GM12872 (cell line): ENCODE data around the gene PACC1.

Experiments used
- TF ChIP-seq, protein P1 (sequence below): IDR thresholded peaks from 3 replicates; pipeline ENCODE4 v1.5.1; 2011; ENCODE audit warnings: low read depth, mild to moderate bottlenecking, low read length, moderate library complexity; ENCODE audit not compliant: insufficient read depth

The PACC1 gene

DNA sequence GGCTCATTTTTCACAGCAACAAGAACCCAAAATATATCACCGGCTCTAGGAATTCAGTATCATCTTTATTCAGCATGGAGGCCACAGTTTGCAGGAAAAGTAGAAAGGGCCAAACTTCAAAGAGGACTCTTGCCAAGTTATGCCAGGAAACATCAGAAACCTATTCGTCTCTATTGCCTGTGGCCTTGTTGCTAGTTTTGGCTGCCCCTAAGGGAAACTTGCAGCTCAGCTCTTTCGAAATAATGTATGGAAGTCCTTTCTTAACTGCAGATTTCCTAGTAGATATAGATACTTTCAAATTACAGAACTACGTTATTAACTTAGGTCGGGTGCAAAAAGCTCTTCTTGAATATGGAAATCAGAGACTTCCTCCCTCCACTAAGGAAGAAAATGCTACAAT lies 13.8 kb upstream of the PACC1 start:
- TF ChIP-seq, protein P1, sequence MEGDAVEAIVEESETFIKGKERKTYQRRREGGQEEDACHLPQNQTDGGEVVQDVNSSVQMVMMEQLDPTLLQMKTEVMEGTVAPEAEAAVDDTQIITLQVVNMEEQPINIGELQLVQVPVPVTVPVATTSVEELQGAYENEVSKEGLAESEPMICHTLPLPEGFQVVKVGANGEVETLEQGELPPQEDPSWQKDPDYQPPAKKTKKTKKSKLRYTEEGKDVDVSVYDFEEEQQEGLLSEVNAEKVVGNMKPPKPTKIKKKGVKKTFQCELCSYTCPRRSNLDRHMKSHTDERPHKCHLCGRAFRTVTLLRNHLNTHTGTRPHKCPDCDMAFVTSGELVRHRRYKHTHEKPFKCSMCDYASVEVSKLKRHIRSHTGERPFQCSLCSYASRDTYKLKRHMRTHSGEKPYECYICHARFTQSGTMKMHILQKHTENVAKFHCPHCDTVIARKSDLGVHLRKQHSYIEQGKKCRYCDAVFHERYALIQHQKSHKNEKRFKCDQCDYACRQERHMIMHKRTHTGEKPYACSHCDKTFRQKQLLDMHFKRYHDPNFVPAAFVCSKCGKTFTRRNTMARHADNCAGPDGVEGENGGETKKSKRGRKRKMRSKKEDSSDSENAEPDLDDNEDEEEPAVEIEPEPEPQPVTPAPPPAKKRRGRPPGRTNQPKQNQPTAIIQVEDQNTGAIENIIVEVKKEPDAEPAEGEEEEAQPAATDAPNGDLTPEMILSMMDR: no peak

DNA sequence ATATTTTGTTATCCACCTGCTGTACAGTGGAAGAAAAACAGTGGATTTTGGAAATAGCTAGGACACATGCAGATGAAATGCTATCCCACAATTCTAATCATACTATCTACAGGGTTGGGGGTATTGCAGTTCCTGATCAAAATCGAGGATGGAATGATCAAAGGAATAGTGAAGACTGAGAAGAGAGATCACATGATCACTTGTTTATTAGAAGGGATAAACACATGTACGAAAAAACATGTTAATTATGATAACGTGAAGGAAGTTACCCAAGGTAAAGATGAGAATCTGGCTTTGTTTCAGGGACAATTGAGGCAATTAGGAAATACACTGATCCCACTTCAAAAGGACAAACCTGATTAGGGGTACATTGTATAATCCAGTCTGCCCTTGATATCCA lies 9.2 kb upstream of the PACC1 start:
- TF ChIP-seq, protein P1: no peak

DNA sequence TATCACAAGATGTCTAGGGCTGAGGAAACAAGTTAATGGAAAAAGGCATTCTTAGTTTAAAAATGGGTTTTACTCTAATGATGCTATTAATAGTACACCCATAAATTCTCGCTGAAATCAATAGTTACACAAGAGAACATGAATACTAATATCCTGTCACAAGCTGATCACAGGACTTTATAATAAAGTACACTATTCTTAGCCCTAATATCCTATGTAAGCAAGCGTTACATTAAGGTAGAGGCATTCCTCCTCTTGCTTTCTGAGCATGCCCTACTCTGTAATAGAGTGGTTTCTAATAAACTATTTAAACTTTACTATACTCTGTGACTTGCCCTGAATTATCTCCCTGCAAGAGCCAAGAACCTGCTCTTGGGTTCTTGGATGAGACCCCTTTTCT lies 6.5 kb upstream of the PACC1 start:
- TF ChIP-seq, protein P1: no peak

DNA sequence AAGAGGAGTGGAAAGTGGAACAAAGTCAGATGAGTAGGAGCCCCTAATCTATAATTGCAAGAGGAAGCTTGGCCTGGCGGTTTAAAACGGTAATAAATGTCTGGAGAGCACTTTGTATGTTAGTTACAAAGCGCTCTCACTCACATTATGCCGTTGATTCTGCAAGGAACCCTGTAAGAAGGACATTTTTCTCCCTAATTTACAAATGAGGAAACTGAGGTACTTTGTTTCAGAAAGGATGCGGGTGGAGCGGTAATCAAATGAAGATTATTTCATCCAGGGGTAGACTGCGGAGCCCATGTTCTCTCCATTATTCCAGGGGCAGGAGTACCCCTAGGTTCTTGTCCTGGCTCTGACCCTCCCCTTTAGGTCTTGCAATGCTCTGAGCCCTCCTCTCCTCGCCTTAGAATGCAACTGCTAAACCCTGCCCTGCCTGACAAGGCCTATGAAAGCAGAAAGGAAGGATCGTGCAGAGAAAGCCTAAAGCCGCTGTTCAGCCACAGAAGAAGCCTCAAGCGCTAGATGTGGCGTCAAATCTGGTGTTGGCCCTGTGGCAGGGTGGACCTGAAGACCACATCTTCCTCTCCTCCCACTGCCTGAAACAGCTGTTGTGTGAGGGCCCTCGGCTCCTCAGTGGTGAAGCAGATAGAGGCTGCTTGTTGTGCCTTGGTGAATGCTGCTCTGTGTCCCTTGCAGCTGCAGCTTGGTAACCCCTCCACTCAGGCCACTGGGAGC lies 588 bp upstream of the PACC1 start:
- TF ChIP-seq, protein P1: no peak

DNA sequence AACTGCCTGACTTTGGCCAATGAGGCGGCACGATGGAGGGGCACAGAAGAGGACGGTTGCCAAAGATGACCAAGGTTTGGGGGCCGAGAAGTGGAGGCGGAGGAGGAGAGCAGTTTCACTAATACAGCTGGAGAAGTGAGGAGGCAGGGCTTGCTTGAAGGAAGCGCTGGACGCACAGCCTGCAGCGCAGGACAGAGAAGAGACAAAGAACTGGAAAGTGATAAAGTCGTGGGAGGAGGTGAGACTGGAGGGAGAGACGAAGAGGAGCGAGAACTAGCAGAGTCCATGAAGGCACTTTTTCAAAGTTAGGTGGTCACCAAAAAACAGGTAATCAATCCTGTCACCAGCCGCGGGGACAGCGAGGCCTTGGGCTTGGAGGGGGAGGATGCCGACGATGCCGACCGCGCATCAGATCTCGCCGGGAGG lies 771 bp downstream of the PACC1 start:
- TF ChIP-seq, protein P1: no peak

DNA sequence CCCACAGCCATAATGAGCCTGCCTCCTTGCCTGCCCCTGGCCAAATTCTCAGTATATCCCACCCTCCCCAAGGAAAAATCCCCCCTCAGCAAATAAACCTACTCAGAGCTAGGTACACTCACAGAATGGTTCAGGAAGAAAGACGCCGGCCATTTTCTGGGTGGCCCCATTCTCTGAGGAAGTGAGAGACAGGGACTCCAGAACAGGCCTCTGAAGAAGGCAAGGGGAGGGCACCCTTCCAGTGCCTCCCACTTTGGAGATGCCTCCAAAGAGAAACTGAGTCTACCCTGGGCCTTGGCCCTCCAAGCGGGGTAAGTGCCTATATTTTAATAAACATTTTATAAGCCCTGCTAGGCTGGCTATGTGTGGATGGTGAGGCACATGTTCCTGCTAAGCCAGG lies 2.3 kb downstream of the PACC1 start:
- TF ChIP-seq, protein P1: no peak

DNA sequence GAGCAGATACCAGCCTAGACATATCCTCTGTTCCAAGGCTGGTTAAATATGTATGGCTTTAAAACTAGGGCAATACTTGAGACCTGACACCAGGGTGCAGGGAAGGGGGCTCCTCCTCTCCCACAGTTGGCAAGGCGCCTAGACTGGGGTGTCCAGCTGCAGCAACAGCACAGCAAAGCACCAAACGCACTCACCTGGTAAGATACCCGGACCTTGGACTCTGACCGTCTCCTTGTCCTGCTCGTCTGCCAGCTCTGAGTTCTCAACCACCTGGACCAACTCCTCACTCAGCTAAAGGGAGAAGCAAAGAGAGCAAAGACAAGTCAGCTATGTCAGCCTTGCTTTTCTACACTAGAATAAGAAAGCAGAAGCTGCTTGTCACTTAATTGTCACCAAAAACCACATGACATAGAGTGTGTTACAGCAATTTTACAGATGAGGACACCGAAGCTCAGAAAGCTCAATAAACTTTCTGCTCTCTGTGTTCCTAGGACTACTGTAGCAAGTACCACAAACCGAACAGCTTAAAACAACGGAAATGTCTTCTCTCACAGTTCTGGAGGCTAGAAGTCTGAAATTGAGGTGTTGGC lies 4.4 kb downstream of the PACC1 start:
- TF ChIP-seq, protein P1: no peak
